GM18858 (cell line): ENCODE measurements around the gene WDR64.
"Not testable (repeated sequence)": the region's sequence is repeated elsewhere in the genome, so short reads cannot be mapped to it uniquely, and the experiment has no call there.

Experiments used
- ATAC-seq: cut with Tn5 transposase; IDR thresholded peaks from one replicate; pipeline ENCODE4 v1.9.1; 2021; ENCODE audit not compliant: unreplicated experiment

Gene WDR64

DNA sequence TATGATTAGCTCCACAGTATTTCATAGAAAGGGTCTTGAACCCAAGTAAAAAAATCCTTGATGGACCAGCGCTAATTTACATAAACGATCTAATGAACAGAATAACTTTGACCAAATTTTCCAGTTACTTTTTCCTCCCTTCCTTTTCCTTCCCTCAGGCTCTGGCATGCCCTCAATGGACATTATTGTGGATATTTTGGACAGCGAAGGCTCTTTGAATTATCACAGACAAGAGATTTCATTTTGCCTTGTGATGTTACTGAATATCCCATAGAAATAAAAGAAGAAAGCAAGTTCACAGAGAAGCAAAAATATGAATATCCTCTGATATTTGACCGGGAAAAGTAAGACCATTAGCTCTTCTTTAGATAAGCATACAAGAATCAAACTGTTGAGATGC, 135.6 kb downstream of the WDR64 start:
- no peak for ATAC-seq

- no peak for ATAC-seq
Observed at GRCh38 chr1:241789061-241789460, 137.0 kb downstream of the WDR64 start.

DNA sequence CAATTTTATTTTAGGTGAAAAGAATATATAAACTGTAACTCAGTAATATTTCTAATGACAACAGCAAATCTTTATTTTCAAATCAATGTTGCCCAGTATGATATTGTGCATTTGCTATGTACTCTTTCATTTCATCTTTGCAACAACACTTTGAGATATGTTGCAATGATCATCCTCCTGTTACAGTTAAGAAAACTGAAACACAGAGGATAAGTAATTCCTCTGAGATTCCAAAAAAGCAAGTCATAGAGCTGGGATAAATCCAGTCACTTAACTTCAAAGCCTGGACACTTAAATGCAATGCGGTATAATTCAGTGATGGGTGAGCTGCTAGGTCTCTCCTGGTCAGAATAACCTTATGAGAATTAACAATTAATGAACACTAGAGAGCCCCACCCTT, 147.3 kb downstream of the WDR64 start:
- ATAC-seq, result no peak

DNA sequence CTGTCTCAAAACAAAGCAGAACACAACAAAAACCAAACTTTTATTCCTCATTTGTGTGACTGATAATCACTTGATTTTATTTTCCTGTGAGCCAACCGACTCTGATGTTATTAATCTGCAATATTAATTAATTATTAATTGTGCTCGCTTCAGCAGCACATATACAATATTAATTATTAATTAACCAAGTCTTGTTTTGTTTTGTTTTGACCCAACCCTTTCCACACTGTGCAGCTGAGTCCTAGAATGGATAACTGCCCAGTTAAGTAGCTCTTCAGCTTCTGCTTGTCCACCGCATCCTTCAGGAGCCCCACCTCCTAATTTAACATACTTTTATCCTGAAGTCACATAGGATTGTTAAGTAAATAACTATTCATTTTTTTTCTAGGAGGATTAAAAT, 148.6 kb downstream of the WDR64 start:
- no peak for ATAC-seq

- ATAC-seq, result no peak
Observed at GRCh38 chr1:241802863-241803262, 150.8 kb downstream of the WDR64 start.

GRCh38 chr1:241804706-241805105, 152.6 kb downstream of the WDR64 start:
- ATAC-seq, result not testable (repeated sequence)

DNA sequence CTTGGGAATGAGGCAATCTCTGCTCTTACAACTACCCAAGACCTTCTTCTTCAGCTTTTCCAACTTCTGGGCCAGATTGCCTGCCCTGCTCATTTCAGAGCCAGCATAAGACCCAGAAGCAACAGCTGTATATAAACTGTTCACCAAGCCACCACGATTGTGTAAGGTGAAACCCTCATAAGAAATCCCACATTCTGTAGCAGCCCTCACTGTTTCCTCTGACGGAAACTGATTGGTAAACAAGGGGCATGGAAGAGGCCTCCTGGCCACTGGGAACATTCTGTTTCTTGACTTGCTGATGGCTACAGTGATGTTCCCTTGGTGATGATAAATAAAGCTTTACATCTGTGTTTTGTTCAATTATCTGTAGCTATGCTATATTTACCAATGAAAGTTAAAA, 156.2 kb downstream of the WDR64 start:
- ATAC-seq, result no peak

- ATAC-seq, result no peak
Observed at GRCh38 chr1:241810769-241811405, 158.8 kb downstream of the WDR64 start.

DNA sequence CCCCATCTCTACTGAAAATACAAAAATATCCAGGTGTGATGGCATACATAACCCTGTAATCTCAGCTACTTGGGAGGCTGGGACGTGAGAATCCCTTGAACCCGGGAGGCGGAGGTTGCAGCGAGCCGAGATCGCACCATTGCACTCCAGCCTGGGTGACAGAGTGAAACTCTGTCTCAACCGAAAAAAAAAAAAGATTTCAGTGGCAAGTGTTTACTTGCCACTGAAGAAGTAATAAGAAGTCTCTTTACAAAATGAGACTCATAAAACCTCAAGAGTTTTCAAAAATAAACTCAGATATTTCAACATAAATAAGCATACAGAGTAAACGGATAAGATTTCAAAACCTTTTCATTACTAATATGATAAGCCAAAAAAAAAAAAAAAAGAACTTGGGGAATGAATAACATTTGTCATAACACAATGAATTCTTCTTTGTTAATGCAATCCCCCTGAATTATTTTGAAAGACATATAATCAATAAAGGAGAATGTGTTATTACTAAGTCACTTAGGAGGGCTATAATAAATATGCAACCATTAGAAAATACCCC, 161.8 kb downstream of the WDR64 start:
- ATAC-seq, result no peak

DNA sequence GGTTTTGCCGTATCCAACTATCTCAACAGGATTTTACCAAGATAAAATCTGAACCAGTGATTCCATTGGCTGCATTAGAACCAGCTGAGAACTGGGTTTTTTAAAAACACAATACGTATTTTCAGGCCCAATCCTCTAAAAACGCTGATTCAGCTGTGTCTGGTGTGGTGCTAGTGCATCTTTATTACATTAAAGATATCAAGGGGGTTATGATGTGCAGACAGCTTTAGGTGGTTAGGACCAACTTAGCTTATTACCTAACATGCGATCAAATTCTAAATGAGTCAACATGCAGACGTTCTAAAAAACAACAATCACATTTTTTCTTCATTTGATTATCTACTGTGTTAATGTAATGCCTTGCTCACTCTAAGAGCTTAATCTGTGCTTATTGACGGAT, 163.9 kb downstream of the WDR64 start:
- no peak for ATAC-seq

- no peak for ATAC-seq
Observed at GRCh38 chr1:241817331-241817792, 165.3 kb downstream of the WDR64 start.

- ATAC-seq, result no peak
Observed at GRCh38 chr1:241817956-241818612, 166.0 kb downstream of the WDR64 start.

DNA sequence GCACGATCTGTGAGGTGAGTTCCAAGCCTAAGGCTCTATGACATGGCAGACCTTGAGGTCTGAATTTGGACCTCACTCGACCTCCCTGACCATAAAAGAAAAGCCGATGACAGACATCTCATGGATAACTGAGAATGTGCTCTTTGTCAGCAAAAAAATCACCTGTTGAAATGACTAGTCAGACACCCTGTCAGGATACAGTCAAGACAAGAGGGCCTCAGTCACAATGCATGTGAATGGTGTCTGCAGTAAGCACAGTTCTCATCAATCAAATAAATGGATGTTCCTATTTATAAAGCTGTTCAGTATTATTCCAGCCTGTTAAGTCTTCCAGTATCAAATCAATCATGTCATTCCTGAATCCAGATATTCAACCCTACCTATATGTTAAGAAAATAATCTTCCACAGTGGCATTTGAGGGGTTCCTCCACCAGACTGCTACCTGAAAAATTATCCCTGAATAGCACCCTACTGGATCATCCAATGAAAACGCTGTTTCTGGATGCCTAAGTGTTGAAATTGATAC, 167.3 kb downstream of the WDR64 start:
- ATAC-seq, result no peak

- no peak for ATAC-seq
Observed at GRCh38 chr1:241821363-241821762, 169.3 kb downstream of the WDR64 start.

- ATAC-seq, result no peak
Observed at GRCh38 chr1:241822846-241823245, 170.8 kb downstream of the WDR64 start.

DNA sequence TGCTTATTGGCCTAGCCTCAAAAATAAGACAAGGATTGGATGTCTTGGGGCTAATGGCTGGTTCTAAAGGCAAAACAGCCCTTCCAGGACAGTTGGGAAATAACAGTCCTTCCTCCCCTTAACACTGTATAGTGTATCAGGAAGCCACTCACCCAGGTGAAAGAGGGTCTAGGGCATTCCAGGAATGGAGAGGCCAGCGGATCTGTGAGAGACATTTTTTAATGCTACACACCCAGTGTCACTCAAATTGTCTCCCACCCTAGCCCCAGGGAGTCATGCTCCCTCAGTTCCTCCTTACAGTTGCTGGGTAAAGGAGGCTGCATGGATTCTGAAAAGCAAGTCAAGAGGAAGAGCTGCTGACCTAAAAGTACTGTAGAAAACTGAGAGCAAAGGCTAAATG, 171.8 kb downstream of the WDR64 start:
- ATAC-seq, result no peak

GRCh38 chr1:241825581-241825980, 173.5 kb downstream of the WDR64 start:
- ATAC-seq, result no peak

DNA sequence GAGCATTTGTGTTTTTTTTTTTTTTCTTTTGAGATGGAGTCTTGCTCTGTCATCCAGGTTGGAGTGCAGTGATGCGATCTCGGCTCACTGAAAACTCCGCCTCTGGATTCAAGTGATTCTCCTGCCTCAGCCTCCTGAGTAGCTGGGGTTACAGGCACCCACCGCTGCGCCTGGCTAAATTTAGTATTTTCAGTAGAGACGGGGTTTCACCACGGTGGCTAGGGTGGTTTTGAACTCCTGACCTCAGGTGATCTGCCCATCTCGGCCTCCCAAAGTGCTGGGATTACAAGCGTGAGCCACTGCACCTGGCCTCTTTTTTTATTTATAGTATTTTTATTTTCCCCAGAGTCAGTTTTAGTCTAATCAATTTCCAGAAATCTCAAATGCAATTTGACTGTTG, 174.5 kb downstream of the WDR64 start:
- not testable (repeated sequence) for ATAC-seq

- ATAC-seq, result no peak
Observed at GRCh38 chr1:241827264-241827663, 175.2 kb downstream of the WDR64 start.

DNA sequence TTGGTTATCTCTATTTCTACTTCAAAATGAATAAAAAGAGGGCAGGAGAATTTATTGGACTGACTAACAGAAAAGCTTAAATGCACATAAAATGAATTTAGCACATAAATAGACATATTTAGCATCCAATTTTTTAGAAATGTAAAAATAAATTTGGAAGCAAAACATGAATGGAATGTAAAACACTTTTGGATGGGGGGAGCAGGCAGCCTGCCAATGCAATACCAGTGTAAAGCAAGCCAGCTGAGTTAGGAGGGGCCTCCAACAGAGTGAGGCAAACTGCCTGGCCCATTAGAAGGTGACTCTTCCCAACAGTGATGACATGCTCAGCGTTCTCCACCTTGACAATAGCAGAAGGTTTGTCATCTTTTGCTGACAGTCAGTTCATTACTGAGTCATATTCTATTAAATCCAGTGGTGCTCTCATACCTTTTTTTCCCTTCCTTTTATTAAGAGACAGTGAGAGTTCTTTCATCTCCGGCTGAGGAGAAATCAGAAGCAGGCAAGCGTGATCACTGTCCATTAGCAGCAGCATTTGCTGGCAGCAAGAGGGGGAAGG, 176.5 kb downstream of the WDR64 start:
- no peak for ATAC-seq

DNA sequence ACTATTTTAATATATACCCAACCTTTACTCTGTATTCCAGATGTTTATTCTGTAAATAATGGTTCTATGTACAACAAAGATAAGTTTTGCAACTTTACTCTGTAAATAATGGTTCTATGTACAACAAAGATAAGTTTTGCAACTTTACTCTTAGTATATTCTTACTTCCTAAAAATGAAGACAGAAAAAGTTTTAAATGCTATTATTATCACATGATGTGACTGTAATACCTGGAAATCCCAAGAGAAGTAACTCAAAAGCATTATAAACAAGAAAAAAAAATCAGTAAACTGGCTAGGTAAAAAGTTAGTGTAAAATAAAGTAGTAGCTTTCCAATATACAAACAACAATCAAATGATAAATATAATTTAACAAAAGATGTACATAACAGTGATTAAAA, 177.4 kb downstream of the WDR64 start:
- no peak for ATAC-seq
